ENCODE data around the gene NTRK2. TPM values are rescaled to one million over a fixed set of nuclear protein-coding genes. Genes with fewer than 3 reads are reported as not detected.
"Not testable (repeated sequence)": the region's sequence is repeated elsewhere in the genome, so short reads cannot be mapped to it uniquely, and the experiment has no call there.

NTRK2 gene
- total RNA-seq, 1 donor from 2014 or later, result 0.36 TPM

- intact Hi-C loops (cut with micrococcal nuclease), result no loop called here
Measured at GRCh38 chr9:84875193-84875592, 205.7 kb downstream of the NTRK2 start.

GRCh38 chr9:84879631-84880030 is 210.1 kb downstream of the NTRK2 start:
- intact Hi-C loops (cut with micrococcal nuclease), result no loop called here

- intact Hi-C loops (cut with micrococcal nuclease), result no loop called here
Measured at GRCh38 chr9:84880835-84881234, 211.3 kb downstream of the NTRK2 start.

GRCh38 chr9:84886866-84887265 is 217.3 kb downstream of the NTRK2 start:
- intact Hi-C loops (cut with micrococcal nuclease), result no loop called here

- intact Hi-C loops (cut with micrococcal nuclease), result no loop called here
Measured at GRCh38 chr9:84891924-84892323, 222.4 kb downstream of the NTRK2 start.

GRCh38 chr9:84893419-84894128 is 224.0 kb downstream of the NTRK2 start:
- intact Hi-C loops (cut with micrococcal nuclease), result no loop called here

GRCh38 chr9:84894859-84895258 is 225.3 kb downstream of the NTRK2 start:
- intact Hi-C loops (cut with micrococcal nuclease), result no loop called here

DNA sequence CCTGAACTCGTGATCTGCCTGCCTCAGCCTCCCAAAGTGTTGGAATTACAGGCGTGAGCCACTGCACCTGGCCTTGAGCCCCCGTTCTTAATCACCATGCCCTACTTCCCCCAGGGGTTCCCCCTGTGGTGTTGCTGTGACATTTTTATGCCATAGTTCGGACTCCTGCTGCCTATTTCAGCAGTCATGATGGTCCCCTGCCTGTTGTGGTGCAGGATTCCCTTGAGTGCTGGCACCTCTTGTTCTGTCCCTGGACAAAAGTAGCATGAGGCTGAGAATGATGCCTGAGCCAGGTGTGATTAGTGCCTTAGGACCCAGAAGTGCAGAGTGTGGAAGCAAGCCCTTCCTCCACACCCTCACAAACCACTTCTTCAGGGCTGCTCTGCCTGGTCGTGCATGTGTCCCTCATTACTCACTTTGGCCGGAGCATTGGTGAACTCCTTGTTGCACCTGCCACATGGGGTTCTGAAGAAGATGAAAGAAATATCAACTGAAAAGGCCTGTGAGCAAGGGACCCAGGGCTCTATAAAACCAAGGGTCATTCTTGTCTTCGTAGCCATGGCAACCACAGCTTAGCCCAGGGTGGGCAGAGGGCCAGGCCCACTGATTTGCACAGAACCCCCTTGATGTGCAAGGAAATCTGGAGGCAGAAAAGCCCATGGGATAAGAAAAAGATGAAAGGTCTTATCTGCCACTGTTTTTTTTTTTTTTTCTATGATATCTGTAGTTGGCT is 228.0 kb downstream of the NTRK2 start:
- intact Hi-C loops (cut with micrococcal nuclease), result no loop called here

GRCh38 chr9:84898188-84898587 is 228.7 kb downstream of the NTRK2 start:
- intact Hi-C loops (cut with micrococcal nuclease), result no loop called here

- intact Hi-C loops (cut with micrococcal nuclease), result not testable (repeated sequence)
Measured at GRCh38 chr9:84898618-84899017, 229.1 kb downstream of the NTRK2 start.

DNA sequence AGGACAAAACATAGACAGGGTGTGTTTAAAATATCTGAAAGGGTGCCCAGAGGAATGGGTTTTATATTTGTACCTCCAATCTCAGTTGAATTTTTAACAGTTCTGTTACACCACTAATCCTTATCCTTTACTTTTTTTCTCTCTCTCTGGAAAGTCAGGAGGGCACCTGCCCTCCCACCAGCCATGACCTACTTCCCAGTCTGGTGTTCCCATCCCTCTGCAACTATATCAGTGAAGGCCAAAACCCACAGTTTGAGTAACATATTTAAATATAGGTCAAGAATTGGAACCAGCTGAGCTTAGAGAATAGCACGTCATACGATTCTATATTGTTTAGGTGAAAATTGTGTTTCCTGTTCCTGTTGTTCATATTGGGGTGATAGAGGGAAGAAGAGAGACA is 229.8 kb downstream of the NTRK2 start:
- intact Hi-C loops (cut with micrococcal nuclease), result no loop called here

DNA sequence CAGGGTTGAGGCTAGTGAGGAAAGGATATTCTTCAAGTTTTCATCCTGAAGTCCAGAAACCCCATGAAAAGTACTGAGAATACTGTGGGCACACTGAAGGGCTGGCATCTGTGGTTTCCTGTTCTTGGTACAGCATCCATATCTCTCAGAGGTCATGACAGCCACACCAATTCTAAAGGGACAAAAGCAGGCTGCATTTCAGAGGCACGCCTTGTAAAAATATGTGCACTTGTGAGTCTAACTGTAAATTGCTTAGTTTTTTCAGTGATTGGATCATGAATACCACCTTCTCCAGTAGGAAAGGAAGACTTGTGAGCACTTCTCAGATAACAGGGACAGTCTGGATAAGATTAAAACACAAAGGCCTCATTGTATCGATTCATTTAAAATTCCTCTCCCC is 230.9 kb downstream of the NTRK2 start:
- intact Hi-C loops (cut with micrococcal nuclease), result no loop called here

- intact Hi-C loops (cut with micrococcal nuclease), result no loop called here
Measured at GRCh38 chr9:84903963-84904362, 234.4 kb downstream of the NTRK2 start.

GRCh38 chr9:84916769-84917168 is 247.2 kb downstream of the NTRK2 start:
- intact Hi-C loops (cut with micrococcal nuclease), result no loop called here

DNA sequence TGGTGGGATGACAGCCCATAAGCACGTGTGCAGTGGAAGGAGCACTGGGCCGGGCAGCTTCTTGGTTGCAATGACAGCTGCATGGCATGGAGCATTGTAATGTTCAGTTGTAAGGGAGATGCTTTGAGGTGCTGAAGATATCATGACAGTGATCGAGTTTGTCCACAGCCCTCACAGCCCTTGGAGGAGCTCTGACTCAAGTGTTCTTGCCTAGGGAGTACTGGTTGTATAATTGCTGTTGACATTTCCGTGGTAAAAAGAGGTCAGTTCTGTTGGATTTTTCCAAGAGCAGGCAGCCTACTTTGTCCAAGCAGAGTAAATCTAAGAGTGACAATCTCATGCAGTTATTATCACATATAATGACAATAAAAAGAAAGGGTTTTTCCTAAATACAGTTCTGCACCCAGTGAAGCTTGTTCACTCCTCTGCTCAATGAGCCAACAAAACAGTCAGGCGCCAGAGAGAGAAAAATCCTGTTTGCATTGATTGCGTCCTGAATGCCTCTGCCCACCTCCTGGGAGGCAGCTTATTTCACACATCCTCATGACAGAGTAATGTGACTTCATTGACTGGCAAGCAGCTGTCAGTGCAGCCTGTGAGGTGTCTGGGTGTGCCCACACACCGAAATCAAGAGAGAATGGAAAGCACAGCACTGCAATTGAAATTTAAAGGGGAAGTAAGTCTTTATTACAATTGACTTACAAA is 248.0 kb downstream of the NTRK2 start:
- intact Hi-C loops (cut with micrococcal nuclease), result no loop called here

DNA sequence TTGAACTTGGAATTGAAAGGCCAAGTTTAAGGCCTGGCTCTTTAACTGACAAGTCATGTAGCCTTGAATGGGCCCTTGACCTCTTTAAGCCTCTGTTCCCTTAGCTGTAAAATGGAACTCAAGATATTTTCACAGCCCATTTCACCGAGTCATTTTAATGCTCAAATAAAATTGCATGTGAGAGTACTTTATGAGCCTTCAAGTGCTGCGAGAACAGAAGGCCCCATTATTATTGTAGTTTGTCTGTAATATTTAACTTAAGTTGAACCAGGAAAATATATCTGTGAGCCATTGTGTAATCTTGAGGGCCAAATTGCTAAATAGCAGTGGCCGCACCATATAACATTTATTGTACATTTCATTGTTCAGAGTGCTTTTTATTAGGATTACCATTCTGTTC is 249.9 kb downstream of the NTRK2 start:
- intact Hi-C loops (cut with micrococcal nuclease), result no loop called here

DNA sequence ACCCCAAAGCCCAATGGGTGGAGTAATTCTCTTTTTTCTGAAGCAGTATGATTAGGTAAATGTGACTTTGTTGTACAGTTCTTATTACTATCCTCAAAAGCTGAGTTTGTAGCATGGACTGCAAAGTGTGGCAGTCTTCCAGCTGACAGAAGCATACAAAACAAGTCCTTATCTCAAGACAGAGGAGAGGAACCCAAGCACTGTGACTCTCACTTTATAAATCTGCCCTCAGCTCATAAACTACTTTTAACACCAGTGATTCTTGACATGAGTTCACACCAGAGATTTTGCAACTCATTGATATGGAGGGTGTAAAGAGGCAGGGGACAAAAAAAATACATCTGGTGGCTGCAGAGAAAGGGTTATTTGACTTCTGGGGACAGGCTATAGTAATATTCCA is 251.6 kb downstream of the NTRK2 start:
- intact Hi-C loops (cut with micrococcal nuclease), result no loop called here

DNA sequence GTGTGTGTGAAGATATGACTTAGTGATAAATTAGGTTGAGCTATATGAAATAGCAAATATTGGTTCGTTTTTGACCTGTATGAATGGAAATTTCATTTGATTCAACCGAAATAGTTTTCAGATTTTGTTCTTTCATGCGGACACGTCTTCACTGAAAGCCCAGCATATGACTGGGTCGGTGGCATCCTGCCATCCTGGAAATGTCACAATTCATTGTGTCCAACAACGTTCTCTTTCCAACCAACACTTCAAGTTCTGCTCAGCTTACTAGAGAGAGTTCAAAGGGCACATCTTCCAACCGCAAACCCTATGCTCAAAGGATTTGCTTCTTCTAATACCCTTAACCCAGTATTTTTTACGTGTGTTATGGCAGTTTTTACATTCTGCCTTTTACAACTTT is 252.5 kb downstream of the NTRK2 start:
- intact Hi-C loops (cut with micrococcal nuclease), result no loop called here

- intact Hi-C loops (cut with micrococcal nuclease), result no loop called here
Measured at GRCh38 chr9:84924266-84924665, 254.7 kb downstream of the NTRK2 start.

DNA sequence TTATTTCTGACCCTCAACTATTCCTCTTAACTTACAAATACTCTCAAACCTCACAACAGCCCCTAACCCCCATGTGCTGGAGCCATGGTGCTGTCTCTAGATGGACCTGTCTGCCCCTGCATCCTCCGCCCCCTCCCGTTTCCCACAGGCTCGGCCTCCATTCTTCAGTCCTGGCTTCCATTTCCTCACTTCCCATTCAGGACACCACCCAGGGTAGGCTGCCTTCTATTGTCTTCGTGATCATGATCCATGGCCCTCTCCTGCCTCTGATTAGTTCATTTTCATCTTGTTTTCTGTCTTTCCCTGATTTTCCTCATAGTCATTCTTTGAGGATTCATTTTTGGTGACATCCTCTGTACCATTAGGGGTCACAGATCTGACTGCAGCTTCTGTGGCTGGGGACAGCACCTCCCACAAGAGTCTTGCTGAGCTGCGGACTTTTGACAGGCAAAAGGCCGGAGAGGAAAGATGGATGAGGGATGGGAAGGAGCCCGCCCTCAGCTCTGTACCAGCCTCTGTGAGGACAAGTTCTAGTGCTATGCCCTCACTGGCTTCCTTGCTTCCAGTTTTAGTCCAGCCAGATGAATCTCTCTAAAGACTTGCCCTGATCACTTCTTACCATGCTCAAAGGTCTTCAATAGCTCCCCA is 255.8 kb downstream of the NTRK2 start:
- intact Hi-C loops (cut with micrococcal nuclease), result no loop called here

GRCh38 chr9:84926793-84927192 is 257.3 kb downstream of the NTRK2 start:
- intact Hi-C loops (cut with micrococcal nuclease), result no loop called here

GRCh38 chr9:84928419-84928818 is 258.9 kb downstream of the NTRK2 start:
- intact Hi-C loops (cut with micrococcal nuclease), result no loop called here
